PC-9 (cell line): ENCODE results near the gene ACSM4. TPM values are rescaled to one million over a fixed set of nuclear protein-coding genes. Genes with fewer than 3 reads are reported as not detected.

ENCODE experiments used
- BruUV-seq: library from RNA; stranded (reverse); fragments of 400-500 nt; replicated peaks from 2 replicates; lab custom pipeline; 2021; lab: Mats Ljungman, UMichigan
- CTCF ChIA-PET: fragments of 300-600 bp; sonication (Branson Sonifier 250); formaldehyde crosslinking; loops from one replicate; lab custom pipeline; 2022; ENCODE audit warnings: antibody characterized with exemption; lab: Charles Lee
- POLR2A ChIA-PET: fragments of 300-600 bp; sonication (Branson Sonifier 250); formaldehyde crosslinking; loops from one replicate; lab custom pipeline; 2022; ENCODE audit warnings: antibody characterized with exemption; ENCODE audit not compliant: unreplicated experiment; lab: Charles Lee
- DNase-seq, 2 experiments: peaks; one replicate each; pipeline versions ENCODE4 v3.0.0 to v3.0.0-alpha.2; 2015 to 2022; ENCODE audit warnings: mixed read lengths in 1 of 2
- H2AFZ ChIP-seq: fragments of 200-600 bp; sonication (generic); 2 replicates; pipeline ENCODE4 v1.8.1; 2017; ENCODE audit warnings: antibody characterized with exemption
- H3F3A ChIP-seq: fragments of 200-600 bp; sonication (generic); 2 replicates; pipeline ENCODE4 v1.8.1; 2017; ENCODE audit warnings: antibody characterized with exemption, mild to moderate bottlenecking, low read depth; ENCODE audit not compliant: insufficient read depth
- H3K27ac ChIP-seq: fragments of 200-600 bp; sonication (generic); 2 replicates; pipeline ENCODE4 v1.6.1; 2016; ENCODE audit warnings: mixed run types
- H3K27me3 ChIP-seq: fragments of 200-600 bp; sonication (generic); 2 replicates; pipeline ENCODE4 v1.6.1; 2016; ENCODE audit warnings: low read depth, mixed run types; ENCODE audit not compliant: insufficient read depth
- H3K36me3 ChIP-seq: fragments of 200-600 bp; sonication (generic); 2 replicates; pipeline ENCODE4 v1.6.1; 2016; ENCODE audit warnings: low read depth, mixed run types
- H3K4me1 ChIP-seq: fragments of 200-600 bp; sonication (generic); replicated peaks from 2 replicates; pipeline ENCODE4 v1.6.1; 2016; ENCODE audit warnings: mixed run types; ENCODE audit not compliant: insufficient read depth
- H3K4me2 ChIP-seq: fragments of 200-600 bp; sonication (generic); 2 replicates; pipeline ENCODE4 v1.6.1; 2017; ENCODE audit warnings: mixed run types
- H3K4me3 ChIP-seq: fragments of 200-600 bp; sonication (generic); 2 replicates; pipeline ENCODE4 v1.6.1; 2016; ENCODE audit warnings: mixed run types
- H3K79me2 ChIP-seq: fragments of 200-600 bp; sonication (generic); 2 replicates; pipeline ENCODE4 v1.6.1; 2017; ENCODE audit warnings: low read depth, mixed run types
- H3K9me2 ChIP-seq: fragments of 200-600 bp; sonication (generic); 2 replicates; pipeline ENCODE4 v1.8.1; 2017; ENCODE audit warnings: mild to moderate bottlenecking; ENCODE audit not compliant: insufficient read depth
- H3K9me3 ChIP-seq: fragments of 200-600 bp; sonication (generic); 2 replicates; pipeline ENCODE4 v1.8.1; 2016; ENCODE audit warnings: low read depth; ENCODE audit not compliant: insufficient read depth
- H4K20me1 ChIP-seq: fragments of 200-600 bp; sonication (generic); 2 replicates; pipeline ENCODE4 v1.8.1; 2017; ENCODE audit not compliant: insufficient read depth
- CTCF ChIP-seq: fragments of 200-600 bp; sonication (generic); conservative IDR thresholded peaks from 2 replicates; pipeline ENCODE4 v1.6.1; 2017; ENCODE audit warnings: mixed run types, antibody characterized with exemption, mild to moderate bottlenecking, moderate library complexity
- EZH2 ChIP-seq: fragments of 200-600 bp; sonication (generic); IDR thresholded peaks from 2 replicates; pipeline ENCODE4 v1.8.0; 2017; ENCODE audit warnings: antibody characterized with exemption, low read depth
- intact Hi-C: fragments of 100-400 bp; cut with micrococcal nuclease; formaldehyde crosslinking; loops from one replicate; pipeline ENCODE4 v1.10.0; 2022; ENCODE audit not compliant: unreplicated experiment
- total RNA-seq: library from RNA; stranded (reverse); gene quantifications from 2 replicates; pipeline ENCODE4 v1.2.3, GENCODE V29; 2021

Gene ACSM4
- total RNA-seq, 1 experiment from 2014 or later = not detected

- BruUV-seq = no TSS peak
- Histone ChIP-seq H3K9me3 (no peaks in the 10 kb centered on the region), H3K4me3 (no peak overlapping the region), H3K36me3 (no peaks in the 10 kb centered on the region), H3K4me2 (no peak overlapping the region), H2AFZ (no peak overlapping the region), H3K27me3 (no peaks in the 10 kb centered on the region; the same call in 1 of the 2 replicates), H3K27ac (no peak overlapping the region), H4K20me1 (no peaks in the 10 kb centered on the region), H3K79me2 (no peaks in the 10 kb centered on the region), H3K9me2 (no peaks in the 10 kb centered on the region), H3K4me1 (no peaks in the 10 kb centered on the region), H3F3A (no peaks in the 10 kb centered on the region)
- TF ChIP-seq EZH2 (no peak), CTCF (no peak)
- POLR2A ChIA-PET = no interaction called here
- no peak for DNase-seq
- CTCF ChIA-PET = no interaction called here
- intact Hi-C loops = no loop called here
Measured at GRCh38 chr12:7375145-7375543, 71.3 kb downstream of the ACSM4 start.

DNA sequence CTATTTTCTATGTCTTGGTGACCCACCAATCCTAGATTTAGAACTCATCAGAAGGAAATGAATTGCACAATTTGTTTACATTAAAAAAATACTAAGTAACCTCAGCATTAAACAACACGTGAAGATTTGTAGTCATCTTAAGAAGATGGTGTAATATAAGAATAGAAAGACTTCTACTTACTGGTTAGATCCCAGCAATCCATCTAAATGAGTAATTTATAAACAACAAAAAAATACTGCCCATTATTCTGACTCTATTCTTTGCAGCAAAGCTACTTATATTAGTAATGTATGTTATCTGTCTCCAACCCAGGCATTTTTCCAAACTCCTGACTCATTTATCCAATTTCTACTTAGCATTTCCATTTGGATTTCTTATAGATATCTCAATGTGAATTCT, 72.3 kb downstream of the ACSM4 start:
- Histone ChIP-seq H3K36me3 (no peaks in the 10 kb centered on the region), H3K27ac (no peak overlapping the region), H3F3A (no peaks in the 10 kb centered on the region), H3K4me1 (no peaks in the 10 kb centered on the region), H3K9me3 (no peaks in the 10 kb centered on the region), H3K27me3 (no peaks in the 10 kb centered on the region; the same call in 1 of the 2 replicates), H2AFZ (no peak overlapping the region), H3K4me3 (no peak overlapping the region), H3K9me2 (no peaks in the 10 kb centered on the region), H3K4me2 (no peak overlapping the region), H3K79me2 (no peaks in the 10 kb centered on the region), H4K20me1 (no peaks in the 10 kb centered on the region)
- no TSS peak for BruUV-seq
- ChIA-PET CTCF (no interaction called here), POLR2A (no interaction called here)
- intact Hi-C loops = no loop called here
- no peak for TF ChIP-seq EZH2
- TF ChIP-seq CTCF = no peak
- DNase-seq = no peak

Other genes with a start within 250 kb of the ACSM4 start
- 32.4 and 32.9 TPM in 2 replicates for gene C1S, start 243.4 kb upstream of the ACSM4 start, total RNA-seq
- gene C1R, start 211.6 kb upstream of the ACSM4 start, total RNA-seq = 20.5 and 24.0 TPM in 2 replicates
- 70.4 and 72.9 TPM in 2 replicates for gene C1RL, start 194.9 kb upstream of the ACSM4 start, total RNA-seq
- 0.74 and 1.3 TPM in 2 replicates for gene RBP5, start 175.2 kb upstream of the ACSM4 start, total RNA-seq
- gene CLSTN3, start 173.7 kb upstream of the ACSM4 start, total RNA-seq = 111 and 153 TPM in 2 replicates
- 62.1 and 76.3 TPM in 2 replicates for gene PEX5, start 114.4 kb upstream of the ACSM4 start, total RNA-seq
- gene CD163L1, start 140.1 kb downstream of the ACSM4 start, total RNA-seq = 52.3 and 69.3 TPM in 2 replicates
- not detected in 2 replicates for gene CD163, start 199.7 kb downstream of the ACSM4 start, total RNA-seq